ENCODE data around the gene CD93.

The CD93 gene

DNA sequence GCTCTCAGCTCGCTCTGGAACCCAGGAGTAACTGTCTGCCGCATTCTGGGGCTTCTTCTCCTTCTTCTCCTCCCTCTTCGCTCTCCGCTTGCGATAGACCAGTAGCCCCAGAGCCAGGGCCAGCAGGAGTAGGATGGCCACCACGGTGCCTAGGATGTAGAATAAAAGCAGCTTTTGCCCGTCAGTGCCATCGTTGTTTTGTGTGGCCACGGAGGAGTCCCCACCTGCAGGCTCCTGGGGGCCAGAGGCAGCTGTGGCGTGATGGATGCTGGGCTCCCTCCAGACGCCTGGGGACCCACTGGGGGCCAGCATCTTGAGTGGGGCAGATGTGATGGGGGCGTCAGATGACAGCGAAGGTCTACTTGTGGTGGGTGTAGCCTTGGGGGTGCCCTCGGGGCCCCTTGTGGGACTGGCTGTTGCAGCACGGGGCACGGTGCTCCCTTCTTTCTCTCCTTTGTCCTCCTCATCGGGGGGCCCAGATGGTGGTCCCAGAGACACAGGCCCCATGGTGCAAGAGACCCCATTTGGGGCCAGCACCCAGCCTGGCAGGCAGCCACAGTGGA, 1.8 kb downstream of the CD93 start:
- in situ Hi-C loops (cut with MboI; ENCODE audit: low sequenced_read_pairs): no loop called here

DNA sequence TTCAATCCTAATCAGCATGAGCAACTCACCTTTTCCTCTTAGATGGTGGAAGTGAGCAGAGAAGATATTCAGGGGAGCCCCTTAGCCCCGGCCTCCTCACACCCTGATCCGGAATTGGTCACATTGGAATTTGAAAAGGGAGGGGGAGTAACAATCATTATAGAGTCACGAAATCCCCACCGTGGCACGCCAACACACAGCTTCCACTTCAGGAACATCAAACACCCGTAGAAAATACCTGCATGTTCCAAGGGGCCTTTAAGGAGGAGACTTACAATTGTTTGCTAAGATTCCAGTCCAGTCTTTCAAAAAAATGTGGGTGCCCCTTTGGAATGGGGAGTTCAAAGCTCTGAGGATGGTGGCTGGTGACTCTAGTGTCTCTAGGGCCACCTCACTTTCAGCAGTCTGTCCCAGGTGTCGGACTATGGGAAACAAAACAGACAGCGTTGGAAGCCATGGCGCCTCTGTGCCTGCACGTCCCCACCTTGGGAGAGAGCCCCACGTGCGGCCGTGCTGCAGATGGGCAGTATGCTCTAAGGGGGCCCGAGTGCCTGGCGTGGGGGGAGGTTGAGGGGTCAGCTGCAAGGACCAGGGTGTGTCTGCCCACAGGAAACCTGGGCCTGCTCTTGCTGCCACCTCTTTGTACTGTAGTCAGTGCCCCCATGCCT, 2.4 kb downstream of the CD93 start:
- in situ Hi-C loops (cut with MboI; ENCODE audit: low sequenced_read_pairs): no loop called here

DNA sequence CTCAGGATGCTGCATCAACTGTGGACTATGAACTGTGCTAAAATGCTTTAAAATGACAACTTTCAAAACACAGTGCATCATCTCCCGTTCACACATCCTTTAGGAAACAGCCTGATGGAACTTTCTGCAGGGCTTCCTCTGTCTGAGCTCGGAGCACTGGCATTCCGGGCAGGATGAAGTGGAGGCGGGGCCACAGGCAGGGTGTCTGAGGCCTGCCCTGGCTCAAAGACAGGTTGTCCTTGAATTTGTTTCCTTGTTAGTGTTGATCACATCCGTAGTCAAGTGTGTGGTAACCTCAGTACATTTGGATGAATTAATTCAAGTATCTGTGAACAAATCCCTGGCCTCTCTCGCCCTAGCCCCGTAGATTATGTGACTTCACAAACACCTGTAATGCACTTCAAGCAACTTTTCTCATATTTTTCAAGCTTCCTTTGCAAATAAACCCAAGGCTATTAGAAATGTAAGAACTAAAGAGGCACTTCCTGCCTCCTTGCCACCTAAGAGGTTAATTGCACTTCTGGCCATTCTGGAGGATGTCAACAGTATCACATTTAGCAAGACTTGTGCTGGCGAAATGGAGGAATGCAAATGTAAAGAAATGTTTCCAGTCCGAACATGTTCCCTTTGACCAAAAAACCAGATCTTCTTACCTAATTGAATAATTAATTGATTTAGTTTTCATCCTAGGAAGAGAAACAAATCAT, 3.1 kb downstream of the CD93 start:
- in situ Hi-C loops (cut with MboI; ENCODE audit: low sequenced_read_pairs): no loop called here

DNA sequence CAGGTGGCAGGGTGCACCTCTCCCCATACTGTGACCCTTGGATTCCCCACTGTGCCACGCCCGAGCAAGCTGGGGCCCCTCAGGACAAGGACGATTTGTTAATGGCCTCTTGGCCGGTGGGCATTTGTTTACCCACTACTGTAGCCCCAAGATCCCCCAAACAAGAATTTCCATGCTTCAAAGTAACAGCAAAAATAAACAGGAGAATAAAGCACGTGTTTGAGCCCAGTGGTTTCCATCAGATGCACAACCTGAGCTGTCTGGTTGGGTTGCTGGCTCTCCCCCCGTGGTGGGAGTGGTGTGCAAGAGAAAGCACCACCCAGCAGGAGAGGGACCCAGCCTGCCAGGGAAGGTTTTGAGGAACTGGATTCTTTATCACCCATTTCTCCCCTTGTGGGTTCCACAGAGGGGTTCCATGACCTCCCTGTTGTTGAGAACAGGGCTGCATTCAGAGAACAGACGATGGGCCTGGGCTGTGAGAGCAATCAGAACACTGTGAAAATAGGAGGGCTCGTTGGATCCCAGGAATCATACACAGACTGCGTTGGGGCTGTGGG, 4.8 kb downstream of the CD93 start:
- in situ Hi-C loops (cut with MboI; ENCODE audit: low sequenced_read_pairs): no loop called here

DNA sequence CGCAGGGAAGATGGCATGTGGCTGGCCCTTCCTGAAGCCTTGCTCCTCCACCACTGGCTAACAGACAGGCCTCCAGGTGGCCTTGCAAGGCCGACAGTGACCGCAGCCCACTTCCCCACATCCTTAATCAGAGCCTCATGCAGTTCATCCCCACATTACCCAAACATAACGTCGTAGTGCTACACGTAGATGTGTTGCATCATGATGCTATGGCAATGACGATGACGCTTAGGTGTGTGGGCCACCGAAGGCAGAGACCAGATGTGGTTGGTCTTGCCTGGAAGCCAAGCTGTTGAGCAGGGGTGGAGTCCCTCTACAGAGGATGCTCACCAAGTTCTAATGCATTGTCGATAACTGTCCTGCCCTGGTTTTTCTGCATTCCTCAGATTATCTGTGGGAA, 5.6 kb downstream of the CD93 start:
- in situ Hi-C loops (cut with MboI; ENCODE audit: low sequenced_read_pairs): no loop called here

DNA sequence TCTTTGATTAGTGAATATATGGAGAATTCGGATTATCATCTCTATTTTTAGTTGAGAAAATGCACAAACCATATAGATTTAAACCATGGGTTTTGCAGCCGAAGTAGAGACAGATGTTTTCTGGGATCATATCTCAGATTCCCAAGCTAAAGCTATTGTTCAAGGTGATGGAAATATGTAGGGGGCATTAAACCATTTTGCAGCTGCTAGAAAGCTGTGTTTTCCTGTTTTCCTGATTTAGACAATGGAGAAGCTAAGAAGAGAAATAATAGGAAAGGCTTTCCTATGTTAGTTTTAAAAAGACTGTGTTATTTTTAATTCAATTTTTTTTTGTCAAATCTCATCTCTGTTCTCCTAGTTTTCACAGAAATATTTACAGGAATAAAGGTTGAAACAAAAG, 6.2 kb downstream of the CD93 start:
- in situ Hi-C loops (cut with MboI; ENCODE audit: low sequenced_read_pairs): no loop called here

DNA sequence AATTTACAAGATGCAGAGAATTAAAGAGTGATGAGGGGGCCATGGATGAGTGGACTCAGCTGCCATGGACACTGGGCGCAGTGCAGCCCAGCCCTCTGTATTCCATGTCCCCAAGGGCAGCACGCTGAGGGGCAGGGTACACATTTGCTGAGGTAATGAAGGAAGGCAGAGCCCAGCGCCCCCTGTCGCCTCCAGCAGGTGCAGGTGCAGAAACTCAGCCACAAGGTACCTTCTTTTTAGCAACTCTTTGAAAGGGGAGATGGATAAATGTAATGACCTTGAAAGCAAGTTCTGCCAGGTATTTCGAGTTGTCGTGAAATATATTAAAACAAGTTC, 7.1 kb downstream of the CD93 start:
- in situ Hi-C loops (cut with MboI; ENCODE audit: low sequenced_read_pairs): no loop called here

DNA sequence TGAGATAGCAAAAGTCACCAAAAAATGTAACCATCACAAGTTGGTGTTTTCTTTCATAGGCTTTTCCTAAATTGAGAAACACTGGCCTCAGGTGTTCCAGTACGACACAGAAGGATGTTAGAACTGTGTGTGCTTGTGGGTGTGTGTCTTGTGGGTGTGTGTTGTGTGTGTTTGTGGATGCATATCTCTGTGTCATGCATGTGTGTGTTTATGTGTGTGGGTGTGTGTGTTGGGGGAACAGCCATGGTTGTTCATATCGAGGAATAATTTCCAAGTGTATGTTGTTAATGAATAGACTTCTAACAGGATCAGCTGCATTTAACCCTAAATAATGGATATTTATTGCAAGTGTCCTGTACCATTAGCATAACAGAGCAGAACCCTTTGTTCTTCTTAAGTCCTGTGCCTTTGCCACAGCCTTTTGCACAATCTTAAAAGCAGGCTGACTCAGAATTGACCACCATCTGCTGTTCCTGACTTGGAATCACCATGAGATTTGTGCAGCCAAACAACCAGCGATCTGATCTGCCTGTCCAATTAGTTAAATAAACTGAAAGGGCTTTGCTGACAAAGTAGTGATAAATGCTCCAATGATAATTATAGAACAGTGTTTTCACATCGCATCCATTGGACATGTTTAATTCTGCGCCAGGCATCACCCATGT, 7.6 kb downstream of the CD93 start:
- in situ Hi-C loops (cut with MboI; ENCODE audit: low sequenced_read_pairs): no loop called here

DNA sequence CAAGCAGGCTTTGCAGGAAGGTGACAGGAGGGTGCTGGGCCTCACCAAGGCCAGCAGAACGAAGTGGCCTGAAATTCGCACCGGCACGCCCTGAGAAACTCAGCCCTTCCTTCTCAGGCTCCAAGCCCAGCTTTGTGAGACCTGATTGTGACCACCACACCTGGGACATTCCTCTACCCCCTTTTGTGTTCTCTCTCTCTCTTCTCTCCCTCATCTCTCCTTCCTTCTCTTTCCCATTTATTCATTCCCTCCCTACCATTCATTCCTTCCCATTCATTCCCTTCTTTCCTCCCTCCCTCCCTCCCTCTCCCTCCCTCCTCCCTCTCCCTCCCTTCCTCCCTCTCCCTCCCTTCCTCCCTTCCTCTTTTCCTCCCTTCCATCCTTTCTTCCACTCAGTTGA, 8.8 kb downstream of the CD93 start:
- in situ Hi-C loops (cut with MboI; ENCODE audit: low sequenced_read_pairs): no loop called here

DNA sequence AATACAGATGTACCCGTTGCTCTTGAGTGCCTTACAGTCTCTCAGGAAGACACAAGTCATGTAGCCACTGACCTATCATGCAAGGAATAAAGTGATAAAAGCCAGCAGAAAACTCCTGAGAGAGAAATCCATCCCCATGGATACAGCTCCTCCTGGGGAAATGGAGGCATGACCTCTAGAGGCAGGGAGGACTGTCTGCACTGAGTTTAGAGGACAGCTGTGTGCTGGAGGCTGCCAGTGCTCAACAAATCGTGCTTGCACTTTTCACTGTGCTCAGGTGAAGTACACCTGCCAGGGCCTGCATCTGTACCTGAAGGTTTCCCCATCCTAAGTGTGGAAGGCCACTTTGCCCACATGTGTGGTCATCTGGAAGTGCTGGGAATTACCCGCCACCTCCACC, 12.1 kb downstream of the CD93 start:
- in situ Hi-C loops (cut with MboI; ENCODE audit: low sequenced_read_pairs): no loop called here

DNA sequence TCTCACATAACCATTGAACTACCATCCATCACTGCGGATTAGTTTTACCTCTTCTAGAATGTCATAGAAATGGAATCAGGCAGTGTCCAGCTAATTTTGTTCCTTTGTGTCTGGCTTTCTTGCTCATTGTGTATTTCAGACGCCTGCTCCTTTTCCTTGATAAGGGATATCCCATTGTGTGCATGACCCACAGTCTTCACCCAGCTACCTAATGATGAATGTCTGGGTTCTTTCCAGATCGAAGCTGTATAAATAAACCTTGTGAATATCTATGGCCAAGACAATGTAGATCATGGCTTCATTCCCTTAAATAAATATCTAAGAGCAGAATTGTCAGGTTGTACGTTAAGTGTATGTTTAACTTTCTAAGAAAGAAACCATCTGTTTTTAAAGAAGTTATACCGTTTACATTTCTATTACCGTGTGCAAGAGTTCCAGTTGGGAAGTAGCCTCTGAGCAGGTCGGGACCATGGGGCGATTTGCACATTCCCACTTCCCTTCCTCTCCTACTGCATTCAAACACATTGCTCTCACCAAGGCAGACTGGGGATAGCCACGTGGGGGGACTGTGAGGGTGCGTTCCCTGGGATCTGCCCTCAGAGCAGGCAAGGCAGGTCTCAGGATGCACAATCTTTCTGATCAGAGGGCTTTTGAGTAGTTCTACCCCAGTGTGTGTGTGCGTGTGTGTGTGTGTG, 13.1 kb downstream of the CD93 start:
- in situ Hi-C loops (cut with MboI; ENCODE audit: low sequenced_read_pairs): no loop called here

DNA sequence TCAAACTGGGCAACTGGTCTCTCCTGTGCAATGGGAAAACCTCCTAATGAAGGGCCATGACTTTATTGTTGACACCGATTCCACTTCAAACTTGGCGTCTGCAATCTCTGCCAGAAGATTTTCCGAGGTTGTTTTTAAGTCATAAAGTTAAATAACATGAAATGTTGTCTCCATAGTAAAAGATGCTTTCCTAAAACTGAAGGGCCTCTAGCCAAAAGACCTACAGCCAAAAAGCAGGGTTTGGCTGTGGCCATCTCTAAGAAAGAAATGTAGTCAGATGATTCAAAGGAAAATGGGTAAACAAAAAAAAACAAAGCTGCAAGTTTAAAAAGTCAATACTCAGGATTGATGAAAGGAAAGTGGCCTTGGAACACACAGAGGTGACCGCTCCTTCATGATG, 14.1 kb downstream of the CD93 start:
- in situ Hi-C loops (cut with MboI; ENCODE audit: low sequenced_read_pairs): no loop called here

DNA sequence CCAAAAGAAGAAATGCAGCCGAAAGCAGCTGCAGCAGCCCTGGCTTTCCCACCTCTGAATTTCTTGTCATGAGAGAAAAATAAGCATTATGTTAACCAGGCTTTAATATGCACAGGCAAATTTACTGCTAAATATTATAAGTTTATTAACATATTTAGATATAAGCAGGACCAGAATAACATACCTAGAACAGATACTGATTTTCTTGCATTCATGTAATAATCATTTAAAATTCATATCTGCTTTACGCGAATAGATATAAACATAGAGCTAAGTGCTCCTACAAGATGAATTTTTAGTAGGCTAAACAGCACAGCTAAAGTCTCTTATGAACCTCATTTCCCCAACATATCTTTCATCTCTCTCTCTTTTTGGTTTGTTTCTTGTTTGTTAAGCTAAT, 14.7 kb downstream of the CD93 start:
- in situ Hi-C loops (cut with MboI; ENCODE audit: low sequenced_read_pairs): no loop called here

DNA sequence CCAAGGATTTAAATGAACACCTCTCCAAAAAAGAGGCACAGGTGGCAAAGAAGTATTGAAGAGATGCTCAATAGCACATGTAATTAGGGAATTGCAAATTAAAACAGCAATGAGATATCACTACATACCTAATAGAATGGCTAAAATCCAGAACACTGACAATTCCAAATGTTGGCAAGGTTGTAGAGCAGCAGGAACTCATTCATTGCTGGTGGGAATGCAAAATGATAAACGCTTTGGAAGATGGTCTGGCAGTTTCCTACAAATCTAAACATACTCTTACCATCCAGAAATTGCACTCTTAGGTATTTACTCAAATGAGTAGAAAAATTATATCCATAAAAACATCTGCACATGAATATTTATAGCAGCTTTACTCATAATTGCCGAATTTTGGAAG, 17.0 kb downstream of the CD93 start:
- in situ Hi-C loops (cut with MboI; ENCODE audit: low sequenced_read_pairs): no loop called here

DNA sequence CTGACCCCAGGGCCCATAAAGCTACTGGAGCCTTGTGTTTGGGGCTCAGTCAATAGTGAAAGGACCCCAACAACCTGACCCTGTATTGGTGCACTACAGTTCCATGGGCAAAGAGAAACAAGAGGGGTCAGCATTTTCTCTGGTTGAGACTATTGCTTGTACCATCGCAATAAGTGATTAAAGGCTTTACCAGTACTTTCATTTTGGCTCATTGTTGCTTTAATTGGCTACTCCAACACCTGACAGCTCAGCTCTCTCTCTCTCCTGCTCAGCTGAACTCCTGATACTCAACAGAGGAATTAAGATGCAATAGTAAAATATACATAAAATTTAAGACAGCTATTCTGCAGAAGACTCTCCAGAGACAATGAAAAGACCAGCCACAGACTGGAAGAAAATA, 17.8 kb downstream of the CD93 start:
- in situ Hi-C loops (cut with MboI; ENCODE audit: low sequenced_read_pairs): no loop called here

DNA sequence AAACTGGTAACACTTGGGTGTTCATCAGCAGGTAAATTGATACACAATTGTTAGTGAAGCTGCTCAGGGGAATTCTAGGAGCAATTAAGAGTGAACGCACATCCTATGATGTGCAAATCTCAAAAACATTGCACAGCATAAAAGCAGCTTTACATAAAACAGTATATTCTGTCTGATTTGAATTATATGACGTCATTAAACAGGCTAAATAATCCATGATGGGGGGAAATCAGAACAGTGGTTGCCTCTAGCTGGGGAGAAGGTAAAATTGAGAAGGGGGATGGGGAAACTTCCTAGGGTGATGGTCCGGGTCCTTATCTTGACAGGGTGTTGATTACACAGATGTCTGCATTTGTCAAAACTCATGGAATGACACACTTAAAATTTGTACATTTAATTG, 19.4 kb downstream of the CD93 start:
- in situ Hi-C loops (cut with MboI; ENCODE audit: low sequenced_read_pairs): no loop called here

DNA sequence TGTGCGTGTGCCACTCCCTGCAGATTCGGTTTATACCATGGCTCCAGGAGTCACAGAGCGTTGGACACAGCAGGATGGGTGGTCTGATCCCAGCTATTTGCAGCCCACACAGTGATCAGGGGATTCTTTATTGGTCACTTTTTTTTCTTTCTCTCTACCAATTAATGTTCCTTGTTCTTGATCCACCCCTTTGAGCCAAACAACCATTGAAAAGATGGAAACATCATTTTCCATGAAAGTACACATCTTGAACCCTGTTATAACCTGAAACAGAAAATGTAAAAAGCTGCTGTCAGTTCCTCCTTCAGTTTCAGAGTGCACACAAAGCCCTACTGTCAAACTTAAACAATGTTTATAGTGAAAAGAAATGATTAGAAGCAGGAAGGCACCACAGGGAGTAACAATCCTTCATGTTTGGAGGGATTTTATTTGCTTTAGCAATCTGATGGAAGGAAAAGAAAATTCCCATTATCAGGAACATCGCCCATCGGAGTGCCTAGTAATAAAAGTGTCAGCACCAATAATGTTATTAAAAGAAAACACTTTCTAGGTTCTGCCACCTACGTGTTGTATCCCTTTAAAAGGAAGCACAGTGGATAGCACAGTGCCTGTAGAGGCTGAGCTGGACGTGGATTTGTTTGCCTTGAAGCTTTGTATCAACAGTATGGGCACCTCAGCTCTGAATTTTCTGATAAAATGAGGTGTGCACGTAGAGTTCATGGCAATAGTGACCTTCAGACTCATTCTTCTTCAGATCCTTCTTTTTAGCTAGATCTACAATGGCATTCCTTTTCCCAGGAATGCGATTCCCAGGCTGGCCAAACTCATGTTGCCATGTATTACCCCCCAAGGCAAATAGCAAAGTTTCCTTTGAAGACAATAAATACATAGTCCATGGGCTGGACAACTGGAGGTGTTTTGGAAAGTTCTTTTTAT, 20.6 kb downstream of the CD93 start:
- in situ Hi-C loops (cut with MboI; ENCODE audit: low sequenced_read_pairs): no loop called here

DNA sequence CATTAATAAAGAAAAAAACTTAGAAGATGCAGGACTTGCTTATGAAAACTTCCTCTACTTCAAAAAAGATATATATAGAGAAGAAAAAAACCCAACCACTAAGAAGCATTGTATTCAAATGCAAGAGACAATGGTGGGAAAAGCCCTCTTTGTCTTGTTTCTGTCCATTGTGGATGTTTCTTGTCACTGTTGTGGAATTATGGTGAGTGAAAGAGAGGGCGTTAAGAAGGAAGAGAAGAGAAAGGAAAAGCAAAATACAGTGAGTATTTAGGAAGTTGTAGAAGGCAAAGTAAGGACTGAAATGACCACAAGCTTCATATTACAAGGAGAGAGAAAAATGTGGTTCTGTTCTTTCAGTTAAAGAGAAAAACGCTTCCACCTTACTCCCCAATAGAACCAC, 22.5 kb downstream of the CD93 start:
- in situ Hi-C loops (cut with MboI; ENCODE audit: low sequenced_read_pairs): no loop called here

DNA sequence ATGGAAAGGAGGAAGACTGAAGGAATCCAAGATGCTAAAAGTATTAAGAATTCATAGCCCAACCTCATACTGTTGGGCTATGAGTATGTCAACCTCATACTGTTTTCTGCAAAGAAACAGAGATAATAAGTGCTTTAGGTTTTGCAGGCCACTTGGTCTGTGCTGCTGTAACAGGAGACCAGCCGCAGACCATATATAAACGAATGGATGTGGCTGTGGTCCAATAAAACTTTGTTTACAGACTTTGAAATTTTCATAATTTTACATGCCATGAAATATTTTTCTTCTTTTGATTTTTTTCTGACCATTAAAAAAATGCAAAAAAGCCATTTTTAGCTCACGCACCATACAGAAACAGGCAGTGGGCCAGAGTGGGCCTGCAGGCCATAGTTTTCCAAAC, 23.0 kb downstream of the CD93 start:
- in situ Hi-C loops (cut with MboI; ENCODE audit: low sequenced_read_pairs): no loop called here

DNA sequence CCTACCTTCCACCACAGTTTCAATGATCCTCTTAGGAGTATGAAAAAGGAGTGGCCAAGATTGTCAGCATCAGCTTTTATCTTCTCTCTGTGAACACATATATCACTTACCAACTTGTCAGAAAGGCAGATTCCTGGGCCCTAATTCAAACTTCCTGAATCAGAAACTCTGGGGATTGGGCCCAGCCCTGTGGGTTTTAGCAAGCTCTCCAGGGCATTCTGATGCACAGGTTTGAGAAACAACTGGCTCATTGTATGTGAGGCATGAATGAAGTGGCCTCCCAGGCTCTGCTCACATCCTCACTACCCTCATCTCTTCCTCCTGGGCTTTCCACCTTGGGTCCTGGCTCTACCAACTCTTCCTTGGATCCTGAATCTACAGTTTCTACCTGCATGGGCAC, 23.5 kb downstream of the CD93 start:
- in situ Hi-C loops (cut with MboI; ENCODE audit: low sequenced_read_pairs): no loop called here
